Measurements from ENCODE around the gene SEC22C. TPM values are rescaled to one million over a fixed set of nuclear protein-coding genes. Genes with fewer than 3 reads are reported as not detected.
"Not testable (repeated sequence)": the region's sequence is repeated elsewhere in the genome, so short reads cannot be mapped to it uniquely, and the experiment has no call there.

Gene SEC22C
- total and polyA plus RNA-seq, 2 donors (not counting 1 experiment from before 2014, with no cell fraction given), result 50.8 to 86.0 TPM

- no peak overlapping the region for H3K4me3 ChIP-seq (replicated peaks in 1 of 4; ENCODE audit: control extremely low read depth in 1 of 4, insufficient read depth in 1 of 4, low read depth in 3 of 4, low read length in 4 of 4)
- H3K36me3 ChIP-seq (ENCODE audit: control insufficient read depth, insufficient read depth, low read length), result peaks cover 5% of the 10 kb centered on the region
- DNase-seq (ENCODE audit: low read depth in 2 of 2), result no peak
- no peak overlapping the region for H3K9ac ChIP-seq (ENCODE audit: insufficient read depth, low read length)
- peaks cover 13% of the 10 kb centered on the region for H3K79me2 ChIP-seq (ENCODE audit: control insufficient read depth, insufficient read depth, low read length)
- H3K9me3 ChIP-seq (ENCODE audit: control insufficient read depth, insufficient read depth, low read depth, low read length), result no peaks in the 10 kb centered on the region
- no peak overlapping the region for H3K27ac ChIP-seq (ENCODE audit: insufficient read depth, low read length)
- no peaks in the 10 kb centered on the region for H4K20me1 ChIP-seq (ENCODE audit: control insufficient read depth, extremely low read depth, insufficient read depth, low read length)
- no peaks in the 10 kb centered on the region for H3K27me3 ChIP-seq (ENCODE audit: control insufficient read depth, insufficient read depth, low read length)
- H3K4me2 ChIP-seq (ENCODE audit: extremely low read depth, insufficient read depth, low read length), result no peak overlapping the region
- TF ChIP-seq EZH2 (IDR thresholded peaks at IDR 0.05; ENCODE audit: low read length, missing control alignments) (no peak), CTCF (conservative IDR thresholded peaks at IDR 0.05 in 1 of 2, IDR thresholded peaks at IDR 0.05 in 1 of 2; ENCODE audit: low read depth in 1 of 2, low read length in 2 of 2) (no peak)
- no peaks in the 10 kb centered on the region for H3K4me1 ChIP-seq (ENCODE audit: control insufficient read depth, extremely low read depth, insufficient read depth, low read length)
- H2AFZ ChIP-seq (ENCODE audit: low read length), result no peak overlapping the region
Observed at GRCh38 chr3:42569593-42570142, 12.1 kb downstream of the SEC22C start.

GRCh38 chr3:42562047-42562907 is 19.5 kb downstream of the SEC22C start:
- Histone ChIP-seq H2AFZ (ENCODE audit: low read length) (no peak overlapping the region), H3K4me3 (replicated peaks in 1 of 4; ENCODE audit: control extremely low read depth in 1 of 4, insufficient read depth in 1 of 4, low read depth in 3 of 4, low read length in 4 of 4) (no peak overlapping the region), H3K36me3 (ENCODE audit: control insufficient read depth, insufficient read depth, low read length) (peaks cover 4% of the 10 kb centered on the region), H3K4me1 (ENCODE audit: control insufficient read depth, extremely low read depth, insufficient read depth, low read length) (no peaks in the 10 kb centered on the region), H4K20me1 (ENCODE audit: control insufficient read depth, extremely low read depth, insufficient read depth, low read length) (no peaks in the 10 kb centered on the region), H3K9me3 (ENCODE audit: control insufficient read depth, insufficient read depth, low read depth, low read length) (no peaks in the 10 kb centered on the region), H3K27me3 (ENCODE audit: control insufficient read depth, insufficient read depth, low read length) (no peaks in the 10 kb centered on the region), H3K9ac (ENCODE audit: insufficient read depth, low read length) (no peak overlapping the region), H3K79me2 (ENCODE audit: control insufficient read depth, insufficient read depth, low read length) (no peaks in the 10 kb centered on the region), H3K4me2 (ENCODE audit: extremely low read depth, insufficient read depth, low read length) (no peak overlapping the region), H3K27ac (ENCODE audit: insufficient read depth, low read length) (no peak overlapping the region)
- DNase-seq (ENCODE audit: low read depth in 2 of 2), result peak in 1 of 2 donors; percentile 17
- no peak for TF ChIP-seq EZH2 (IDR thresholded peaks at IDR 0.05; ENCODE audit: low read length, missing control alignments)
- no peak for TF ChIP-seq CTCF (conservative IDR thresholded peaks at IDR 0.05 in 1 of 2, IDR thresholded peaks at IDR 0.05 in 1 of 2; ENCODE audit: low read depth in 1 of 2, low read length in 2 of 2)

- Histone ChIP-seq H3K27me3 (ENCODE audit: control insufficient read depth, insufficient read depth, low read length) (no peaks in the 10 kb centered on the region), H3K9ac (ENCODE audit: insufficient read depth, low read length) (no peak overlapping the region), H3K4me1 (ENCODE audit: control insufficient read depth, extremely low read depth, insufficient read depth, low read length) (no peaks in the 10 kb centered on the region), H4K20me1 (ENCODE audit: control insufficient read depth, extremely low read depth, insufficient read depth, low read length) (no peaks in the 10 kb centered on the region), H3K27ac (ENCODE audit: insufficient read depth, low read length) (no peak overlapping the region), H3K79me2 (ENCODE audit: control insufficient read depth, insufficient read depth, low read length) (no peaks in the 10 kb centered on the region), H2AFZ (ENCODE audit: low read length) (no peak overlapping the region), H3K4me2 (ENCODE audit: extremely low read depth, insufficient read depth, low read length) (no peak overlapping the region), H3K36me3 (ENCODE audit: control insufficient read depth, insufficient read depth, low read length) (peaks cover 7% of the 10 kb centered on the region), H3K4me3 (replicated peaks in 1 of 4; ENCODE audit: control extremely low read depth in 1 of 4, insufficient read depth in 1 of 4, low read depth in 3 of 4, low read length in 4 of 4) (no peak overlapping the region), H3K9me3 (ENCODE audit: control insufficient read depth, insufficient read depth, low read depth, low read length) (no peaks in the 10 kb centered on the region)
- DNase-seq (ENCODE audit: low read depth in 2 of 2), result no peak
- TF ChIP-seq EZH2 (IDR thresholded peaks at IDR 0.05; ENCODE audit: low read length, missing control alignments) (no peak), CTCF (conservative IDR thresholded peaks at IDR 0.05 in 1 of 2, IDR thresholded peaks at IDR 0.05 in 1 of 2; ENCODE audit: low read depth in 1 of 2, low read length in 2 of 2) (no peak)
Observed at GRCh38 chr3:42557854-42558253, 23.9 kb downstream of the SEC22C start.

GRCh38 chr3:42556817-42557216 is 24.9 kb downstream of the SEC22C start:
- not testable (repeated sequence) for H3K27ac ChIP-seq (ENCODE audit: insufficient read depth, low read length); DNase-seq (ENCODE audit: low read depth in 2 of 2); H4K20me1 ChIP-seq (ENCODE audit: control insufficient read depth, extremely low read depth, insufficient read depth, low read length); H2AFZ ChIP-seq (ENCODE audit: low read length); H3K9me3 ChIP-seq (ENCODE audit: control insufficient read depth, insufficient read depth, low read depth, low read length); H3K79me2 ChIP-seq (ENCODE audit: control insufficient read depth, insufficient read depth, low read length); H3K4me3 ChIP-seq (replicated peaks in 1 of 4; ENCODE audit: control extremely low read depth in 1 of 4, insufficient read depth in 1 of 4, low read depth in 3 of 4, low read length in 4 of 4); H3K4me2 ChIP-seq (ENCODE audit: extremely low read depth, insufficient read depth, low read length); H3K36me3 ChIP-seq (ENCODE audit: control insufficient read depth, insufficient read depth, low read length); H3K9ac ChIP-seq (ENCODE audit: insufficient read depth, low read length); H3K27me3 ChIP-seq (ENCODE audit: control insufficient read depth, insufficient read depth, low read length); H3K4me1 ChIP-seq (ENCODE audit: control insufficient read depth, extremely low read depth, insufficient read depth, low read length)
